ENCODE measurements around the gene NOX3.
"Not testable (repeated sequence)": the region's sequence is repeated elsewhere in the genome, so short reads cannot be mapped to it uniquely, and the experiment has no call there.

NOX3 gene

DNA sequence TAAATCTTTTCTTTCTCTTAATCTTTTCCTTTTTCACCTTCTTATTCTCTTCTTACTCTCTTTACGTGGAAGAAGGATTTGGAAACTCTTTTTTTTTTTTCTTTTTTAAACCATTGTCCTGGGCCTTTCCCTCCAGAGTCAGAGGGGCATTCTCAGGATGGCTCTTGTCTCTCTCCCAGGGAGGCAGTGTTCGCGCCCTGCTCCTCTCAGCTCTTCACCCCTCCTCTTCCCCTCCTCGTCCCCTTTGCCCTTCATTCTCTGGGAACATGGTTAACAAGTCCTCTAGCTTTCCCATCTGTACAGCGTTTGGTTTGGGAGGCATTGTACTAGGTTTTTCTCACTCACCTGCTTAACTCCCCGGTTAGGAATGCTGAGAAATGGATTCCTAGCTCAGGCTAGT, 89.3 kb downstream of the NOX3 start:
- TF ChIP-seq CTCF (conservative IDR thresholded peaks at IDR 0.05), result no peak
- TF ChIP-seq ZFX (IDR thresholded peaks at IDR 0.05), result no peak
- no peak overlapping the region for H3K27ac ChIP-seq

GRCh38 chr6:155364844-155365437, 90.7 kb downstream of the NOX3 start:
- no peak for TF ChIP-seq ZFX (IDR thresholded peaks at IDR 0.05)
- no peak for TF ChIP-seq CTCF (conservative IDR thresholded peaks at IDR 0.05)
- no peak overlapping the region for H3K27ac ChIP-seq

DNA sequence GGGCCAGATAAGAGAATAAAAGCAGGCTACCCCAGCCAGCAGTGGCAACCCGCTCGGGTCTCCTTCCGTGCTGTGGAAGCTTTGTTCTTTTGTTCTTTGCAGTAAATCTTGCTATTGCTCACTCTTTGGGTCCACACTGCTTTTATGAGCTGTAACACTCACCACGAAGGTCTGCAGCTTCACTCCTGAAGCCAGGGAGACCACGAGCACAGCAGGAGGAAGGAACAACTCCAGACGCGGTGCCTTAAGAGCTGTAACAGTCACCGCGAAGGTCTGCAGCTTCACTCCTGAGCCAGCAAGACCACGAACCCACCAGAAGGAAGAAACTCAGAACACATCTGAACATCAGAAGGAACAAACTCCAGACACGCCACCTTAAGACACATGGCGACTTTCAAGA, 91.6 kb downstream of the NOX3 start:
- H3K27ac ChIP-seq, result not testable (repeated sequence)

GRCh38 chr6:155362968-155363632, 92.5 kb downstream of the NOX3 start:
- not testable (repeated sequence) for H3K27ac ChIP-seq

DNA sequence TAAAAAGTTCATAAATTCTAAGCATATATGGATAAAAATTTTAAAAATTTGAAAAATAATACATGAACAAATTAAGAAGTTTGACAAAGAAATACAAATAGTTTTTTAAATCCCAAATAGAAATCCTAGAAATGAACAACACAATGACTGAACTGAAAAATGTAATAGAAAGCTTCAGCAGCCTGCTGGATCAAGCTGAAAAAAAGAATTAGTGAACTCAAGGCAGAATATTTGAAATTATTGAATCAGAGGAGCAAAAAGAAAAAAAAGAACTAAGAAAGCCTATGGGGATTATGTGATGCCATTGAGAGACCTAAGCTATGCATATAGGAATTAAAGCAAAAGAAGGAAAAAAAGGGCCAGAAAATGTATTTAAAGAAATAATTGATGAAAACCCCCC, 101.5 kb downstream of the NOX3 start:
- TF ChIP-seq CTCF (conservative IDR thresholded peaks at IDR 0.05) (no peak), ZFX (IDR thresholded peaks at IDR 0.05) (no peak)
- no peak overlapping the region for H3K27ac ChIP-seq

- H3K27ac ChIP-seq, result no peak overlapping the region
- TF ChIP-seq ZFX (IDR thresholded peaks at IDR 0.05) (no peak), CTCF (conservative IDR thresholded peaks at IDR 0.05) (no peak)
These were observed 102.8 kb downstream of the NOX3 start for GRCh38 chr6:155352811-155353210.

DNA sequence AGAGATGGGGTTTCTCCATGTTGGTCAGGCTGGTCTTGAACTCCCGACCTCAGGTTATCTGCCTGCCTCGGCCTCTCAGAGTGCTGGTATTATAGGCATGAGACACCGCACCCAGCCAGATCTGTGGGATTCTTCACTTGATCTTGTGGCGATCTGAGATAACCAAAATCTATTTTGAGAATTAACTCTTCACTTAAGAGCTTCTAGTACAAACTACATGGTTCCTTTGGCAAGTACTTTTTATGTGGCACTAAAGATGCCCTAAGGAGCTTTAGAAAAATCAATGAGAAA, 103.6 kb downstream of the NOX3 start:
- TF ChIP-seq CTCF (conservative IDR thresholded peaks at IDR 0.05), result no peak
- TF ChIP-seq ZFX (IDR thresholded peaks at IDR 0.05), result no peak
- H3K27ac ChIP-seq, result no peak overlapping the region

DNA sequence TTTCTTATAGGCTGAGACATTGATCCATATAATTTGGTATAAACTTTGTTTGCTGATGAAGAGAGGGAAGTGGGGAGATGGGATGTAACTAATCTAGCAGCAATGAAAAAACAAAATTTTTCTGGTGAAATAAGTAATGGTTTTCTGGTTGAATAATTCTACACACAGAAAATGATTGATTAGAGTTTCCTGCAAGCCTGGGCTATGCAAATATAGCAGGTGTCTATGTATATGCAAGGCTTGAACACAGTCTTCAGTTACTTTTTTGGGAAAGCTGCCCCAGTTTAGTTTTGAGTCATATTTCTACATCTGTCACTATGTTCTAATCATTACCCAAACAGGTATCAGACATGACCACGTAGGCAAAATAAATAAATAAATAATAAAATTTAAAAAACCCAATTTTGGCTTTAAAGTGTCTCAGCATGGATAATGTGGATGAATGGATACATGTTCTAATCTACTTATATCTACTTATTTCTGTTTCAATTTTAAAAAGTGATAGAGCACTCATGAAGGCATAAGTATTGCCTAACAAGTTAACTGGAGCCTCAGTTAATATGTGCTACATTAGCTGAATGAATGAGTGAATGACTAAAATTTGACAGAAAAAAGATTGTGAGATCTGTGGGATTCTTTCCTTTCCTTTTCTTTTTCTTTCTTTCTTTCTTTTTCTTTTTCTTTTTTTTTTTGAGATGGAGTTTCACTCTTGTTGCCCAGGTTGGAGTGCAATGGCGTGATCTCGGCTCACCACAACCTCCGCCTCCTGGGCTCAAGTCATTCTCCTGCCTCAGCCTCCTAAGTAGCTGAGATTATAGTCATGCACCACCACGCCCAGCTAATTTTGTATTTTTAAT, 104.1 kb downstream of the NOX3 start:
- TF ChIP-seq CTCF (conservative IDR thresholded peaks at IDR 0.05) (no peak), ZFX (IDR thresholded peaks at IDR 0.05) (no peak)
- H3K27ac ChIP-seq, result no peak overlapping the region

All from C4-2B (cell line).